GM19193 (cell line): ENCODE measurements around the gene LRP3.

ENCODE experiments used
- POLR2A ChIP-seq: IDR thresholded peaks from 4 replicates; pipeline ENCODE4 v1.6.1; 2011; ENCODE audit not compliant: insufficient read depth, insufficient read length; ENCODE audit errors: extremely low read depth

Gene LRP3

DNA sequence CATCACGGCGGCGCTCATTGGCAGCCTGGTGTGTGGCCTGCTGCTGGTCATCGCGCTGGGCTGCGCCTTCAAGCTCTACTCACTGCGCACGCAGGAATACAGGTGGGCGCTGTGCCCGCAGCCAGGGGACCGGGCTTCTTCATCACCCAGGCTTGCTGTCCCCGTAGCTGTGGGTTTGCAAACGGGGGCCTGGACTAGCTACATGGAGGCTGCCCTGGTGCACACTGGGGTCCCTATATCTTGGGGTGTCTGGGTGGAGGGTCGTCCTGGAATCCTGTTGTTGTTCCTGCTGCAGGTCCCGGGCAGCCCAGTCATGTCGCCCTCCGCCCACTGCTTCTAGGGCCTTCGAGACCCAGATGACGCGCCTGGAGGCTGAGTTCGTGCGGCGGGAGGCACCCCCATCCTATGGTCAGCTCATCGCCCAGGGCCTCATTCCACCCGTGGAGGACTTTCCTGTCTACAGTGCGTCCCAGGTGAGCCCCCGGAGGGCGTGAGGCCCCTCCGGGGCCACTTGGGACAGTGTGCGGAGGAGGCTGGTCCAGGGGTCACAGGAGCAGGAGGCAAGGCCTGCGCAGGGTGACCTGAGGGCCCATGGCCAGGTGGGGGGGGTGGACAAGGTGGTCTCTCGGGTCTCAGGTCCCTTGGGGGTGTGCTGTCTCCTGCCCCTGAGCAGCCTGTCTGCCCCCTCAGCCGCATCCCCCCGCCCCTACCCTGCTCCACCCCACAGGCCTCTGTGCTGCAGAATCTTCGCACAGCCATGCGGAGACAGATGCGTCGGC lies 12.3 kb downstream of the LRP3 start:
- no peak for TF ChIP-seq POLR2A

DNA sequence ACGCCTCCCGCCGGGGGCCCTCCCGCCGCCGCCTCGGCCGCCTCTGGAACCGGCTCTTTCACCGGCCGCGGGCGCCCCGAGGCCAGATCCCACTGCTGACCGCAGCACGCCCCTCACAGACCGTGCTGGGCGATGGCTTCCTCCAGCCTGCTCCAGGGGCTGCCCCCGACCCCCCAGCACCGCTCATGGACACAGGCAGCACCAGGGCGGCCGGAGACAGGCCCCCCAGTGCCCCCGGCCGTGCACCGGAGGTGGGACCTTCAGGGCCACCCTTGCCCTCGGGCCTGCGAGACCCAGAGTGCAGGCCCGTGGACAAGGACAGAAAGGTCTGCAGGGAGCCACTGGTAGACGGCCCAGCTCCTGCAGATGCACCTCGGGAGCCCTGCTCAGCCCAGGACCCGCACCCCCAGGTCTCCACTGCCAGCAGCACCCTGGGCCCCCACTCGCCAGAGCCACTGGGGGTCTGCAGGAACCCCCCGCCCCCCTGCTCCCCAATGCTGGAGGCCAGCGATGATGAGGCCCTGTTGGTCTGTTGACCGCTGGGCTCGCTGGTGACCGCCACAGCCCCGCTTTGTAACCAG lies 13.0 kb downstream of the LRP3 start:
- no peak for TF ChIP-seq POLR2A

DNA sequence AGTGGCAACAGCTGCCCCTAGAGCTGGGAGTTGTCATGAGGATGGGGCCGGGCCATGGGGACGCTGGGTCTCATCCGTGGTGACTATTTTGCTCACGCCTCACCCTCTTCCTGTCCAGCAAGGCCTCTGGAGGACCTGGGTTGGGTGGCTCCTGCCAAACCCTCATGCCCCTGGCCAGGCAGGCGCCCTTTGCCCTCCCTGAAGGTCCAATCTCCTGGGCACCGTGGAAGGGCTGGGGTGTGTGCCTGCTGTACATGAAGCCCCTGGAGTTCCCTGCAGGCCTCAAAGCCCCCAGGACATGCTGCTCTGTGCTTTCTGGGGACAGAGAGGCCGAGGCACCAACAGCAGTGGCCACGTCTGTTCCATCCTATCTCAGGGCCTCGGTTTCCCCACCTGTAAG lies 13.8 kb downstream of the LRP3 start:
- no peak for TF ChIP-seq POLR2A

DNA sequence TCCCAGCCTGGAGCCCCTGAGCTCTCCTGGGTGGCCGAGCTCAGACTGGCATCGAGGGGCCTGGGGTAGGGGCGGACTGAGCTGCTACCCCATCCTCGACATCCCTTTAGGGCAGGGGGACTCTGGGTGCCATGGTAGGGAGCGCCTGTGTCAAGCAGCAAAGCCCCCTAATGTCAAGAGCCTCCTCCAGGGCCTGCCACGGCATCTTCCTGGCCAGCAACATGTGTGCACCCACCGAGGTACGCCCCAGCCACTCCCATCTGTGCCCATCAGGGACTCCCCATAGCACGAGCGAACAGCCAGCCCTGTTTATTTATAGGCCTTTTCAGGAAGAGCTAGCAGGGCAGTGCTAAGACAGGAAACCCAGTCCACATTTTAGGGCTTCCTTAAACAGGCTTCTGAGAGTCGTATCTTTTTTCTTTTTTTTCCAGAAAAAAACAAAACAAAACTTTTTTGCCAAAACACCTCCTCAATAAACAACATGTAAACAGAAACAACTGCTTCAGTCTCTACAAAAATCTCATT lies 14.3 kb downstream of the LRP3 start:
- no peak for TF ChIP-seq POLR2A

DNA sequence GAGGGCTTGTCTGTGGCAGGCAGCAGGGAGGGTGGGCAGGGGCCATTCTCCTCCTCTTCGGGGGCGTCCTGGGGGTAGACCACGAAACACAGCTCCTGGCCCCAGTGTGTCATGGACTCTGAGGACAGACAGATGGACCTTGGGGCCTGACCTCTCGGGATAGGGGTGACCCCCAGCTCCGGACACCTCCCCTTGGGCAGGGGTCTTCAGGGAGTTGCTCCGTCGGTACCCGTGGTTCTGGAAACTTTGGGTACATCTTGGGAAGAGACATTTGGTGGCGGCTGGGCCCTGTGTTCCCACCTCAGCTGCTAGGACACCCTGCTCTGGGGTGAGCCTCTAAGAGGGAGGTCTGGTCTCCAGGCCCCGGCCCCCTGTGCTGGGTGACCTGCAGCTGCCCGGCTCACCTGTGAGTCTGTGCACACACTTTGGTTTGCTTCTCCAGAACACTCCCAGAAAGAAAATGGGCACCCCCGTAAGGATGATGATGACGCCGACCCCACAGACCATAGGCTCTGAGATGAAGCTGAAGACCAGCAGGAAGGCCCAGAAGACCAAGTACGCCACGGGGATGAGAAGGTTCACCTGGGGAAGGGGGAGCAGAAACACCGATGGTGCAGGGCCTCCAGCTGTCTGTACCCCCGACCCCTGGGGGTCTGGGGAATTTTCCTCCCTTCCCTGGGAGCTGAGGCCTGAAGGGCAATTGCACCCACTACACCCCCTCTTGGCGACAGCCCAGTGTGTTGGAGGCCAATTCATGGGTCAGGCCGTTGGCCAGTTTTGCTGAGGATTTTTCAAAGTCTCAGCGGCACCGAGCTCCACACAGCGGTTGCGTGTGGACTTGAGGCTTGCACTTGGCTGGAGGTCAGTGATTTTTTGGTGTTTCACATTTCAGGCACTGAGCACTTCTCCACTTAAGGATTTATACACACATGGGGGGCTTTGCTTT lies 15.0 kb downstream of the LRP3 start:
- TF ChIP-seq POLR2A = no peak

DNA sequence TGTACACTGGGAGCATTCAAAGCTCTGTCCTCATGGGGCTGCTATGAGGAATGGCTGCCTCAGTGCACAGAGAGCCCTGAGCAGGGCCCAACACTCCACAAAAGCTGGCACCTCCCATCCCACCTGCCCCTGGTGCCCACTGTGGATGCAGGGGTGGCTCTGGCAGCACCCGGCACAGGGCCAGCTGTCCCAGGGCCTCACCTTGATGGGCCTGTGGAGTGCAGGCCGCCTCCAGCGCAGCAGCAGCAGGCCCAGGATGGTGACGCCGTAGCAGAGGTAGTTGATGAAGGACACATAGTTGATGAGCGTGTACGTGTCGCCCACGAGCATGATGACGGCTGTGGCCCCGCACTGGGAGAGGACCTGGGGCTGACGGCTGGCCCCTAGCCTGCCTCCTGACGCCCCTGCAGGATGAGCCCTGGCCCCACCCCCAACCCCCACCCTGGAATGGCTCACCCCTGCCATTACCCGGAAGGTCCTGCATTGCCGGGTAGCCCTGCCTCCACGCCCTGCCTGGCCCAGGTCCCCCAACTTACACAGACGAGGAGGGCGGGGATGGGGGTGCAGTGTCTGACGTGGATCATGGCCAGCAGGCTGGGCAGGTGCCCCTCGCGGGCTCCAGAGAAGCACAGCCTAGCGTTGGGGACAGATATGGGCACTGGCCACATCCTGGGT lies 16.3 kb downstream of the LRP3 start:
- TF ChIP-seq POLR2A = no peak

DNA sequence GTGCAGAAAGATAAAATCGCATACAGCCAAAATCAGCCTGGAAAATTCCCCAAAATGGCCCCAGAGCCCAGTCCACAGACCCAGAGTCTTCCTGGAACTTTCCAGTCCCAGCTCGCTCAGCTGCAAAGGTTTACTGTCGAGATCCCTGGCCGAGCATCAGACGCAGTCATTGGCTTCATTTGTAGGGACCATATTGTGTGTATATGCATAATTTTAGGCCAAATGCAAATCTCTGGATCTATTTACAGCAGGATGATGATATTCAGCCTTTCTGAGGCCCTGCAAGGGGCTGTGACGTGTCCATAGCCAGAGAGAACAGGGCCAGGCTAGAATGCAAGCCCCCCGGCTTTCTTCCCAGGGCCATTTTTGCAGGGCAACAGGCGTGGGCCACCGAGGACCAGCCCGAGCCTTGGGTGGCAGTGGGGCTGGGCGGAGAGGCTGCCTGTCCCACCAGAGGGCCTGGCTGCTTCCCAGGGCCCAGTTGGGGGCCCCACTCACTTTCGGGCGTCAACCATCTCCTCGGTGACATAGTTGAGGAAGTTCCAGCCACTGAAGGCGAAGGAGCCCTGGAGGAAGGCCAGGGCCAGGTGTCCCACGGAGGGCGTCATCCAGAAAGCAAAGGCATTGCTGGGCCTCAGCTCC lies 17.8 kb downstream of the LRP3 start:
- TF ChIP-seq POLR2A = no peak

DNA sequence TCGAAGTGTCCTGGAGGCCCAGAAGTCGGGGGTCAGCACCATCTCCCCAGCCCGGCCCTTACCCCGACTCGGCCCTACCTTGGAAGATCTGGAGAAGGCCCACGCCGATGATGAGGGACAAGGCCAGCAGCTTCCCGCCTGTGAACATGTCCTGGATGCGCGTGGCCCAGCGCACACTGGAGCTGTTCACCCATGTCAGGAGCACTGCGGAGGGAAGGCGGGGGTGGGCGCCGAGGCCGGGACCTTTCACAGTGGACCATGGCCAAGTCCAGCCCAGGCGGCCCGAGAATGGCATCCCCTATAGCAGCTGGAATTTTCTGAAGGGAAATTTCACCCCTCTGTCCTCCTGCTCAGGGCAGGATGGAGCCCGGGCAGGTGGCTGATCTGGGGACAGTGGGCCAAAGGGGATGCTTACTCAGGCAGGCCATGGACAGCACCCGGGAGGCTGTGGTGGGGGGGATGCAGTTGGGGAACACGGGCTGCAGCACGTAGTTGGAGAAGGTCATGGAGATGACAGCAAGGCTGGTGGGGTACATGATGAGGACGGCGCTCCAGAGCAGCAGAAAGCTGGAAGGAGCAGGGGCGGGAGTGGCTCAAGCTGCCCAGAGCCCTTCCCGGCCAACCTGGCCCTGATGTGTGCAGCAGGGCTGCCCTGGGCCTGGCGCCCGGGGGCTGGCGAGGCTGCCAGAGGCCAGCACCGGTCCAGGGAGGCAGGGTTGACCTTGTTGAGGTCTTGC lies 18.5 kb downstream of the LRP3 start:
- no peak for TF ChIP-seq POLR2A

DNA sequence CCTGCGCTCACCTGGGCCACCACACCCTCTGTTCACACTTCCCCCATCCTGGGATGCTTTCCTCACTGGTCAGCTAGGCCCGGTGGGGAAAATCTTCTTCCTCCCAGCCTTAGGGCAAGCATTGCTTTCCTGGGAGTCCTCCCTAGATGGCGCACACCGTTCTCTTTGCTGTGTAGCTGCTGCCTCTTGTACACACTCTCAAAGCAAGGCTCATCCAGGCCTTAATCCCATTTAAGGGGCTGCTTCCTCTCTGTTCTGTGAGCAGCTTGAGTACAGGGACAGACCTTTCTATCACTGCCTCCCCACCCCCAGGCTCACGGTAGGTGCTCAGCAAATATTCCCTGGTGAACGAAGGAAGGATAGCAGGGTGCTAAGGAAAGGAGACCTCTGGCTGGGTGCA lies 20.5 kb downstream of the LRP3 start:
- no peak for TF ChIP-seq POLR2A

DNA sequence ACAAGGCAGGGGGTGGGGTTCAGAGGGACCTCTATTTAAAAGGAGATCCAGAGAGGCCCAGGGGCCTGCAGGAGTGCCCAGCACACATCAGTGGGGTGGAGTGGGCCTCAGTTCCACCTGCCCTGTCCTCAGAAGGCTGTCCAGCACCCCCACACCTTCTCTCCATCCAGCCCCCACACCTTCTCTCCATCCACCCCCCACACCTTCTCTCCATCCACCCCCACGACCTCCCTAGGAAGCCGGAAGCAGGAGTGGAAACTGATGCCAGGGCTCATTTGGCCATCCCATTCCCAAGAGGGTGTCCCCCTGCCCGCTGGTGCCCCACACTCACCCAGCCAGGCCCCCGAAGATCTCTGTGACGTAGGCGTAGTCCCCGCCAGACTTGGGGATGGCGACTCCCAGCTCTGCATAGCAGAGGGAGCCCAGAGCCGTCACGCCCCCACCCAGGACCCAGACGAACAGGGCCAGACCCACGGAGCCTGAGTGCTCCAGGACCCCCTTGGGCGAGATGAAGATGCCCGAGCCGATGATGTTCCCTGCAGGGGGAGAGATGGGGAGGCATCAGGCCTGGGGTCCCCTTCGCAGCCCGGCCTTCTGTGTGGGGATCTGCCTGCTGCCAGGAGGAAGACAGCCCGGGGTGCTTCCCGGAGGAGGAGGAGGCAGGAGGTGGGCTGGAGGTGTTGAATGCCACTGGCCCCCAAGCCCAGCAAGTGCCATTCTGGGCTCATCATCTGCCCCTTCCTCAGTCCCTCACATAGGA lies 21.5 kb downstream of the LRP3 start:
- no peak for TF ChIP-seq POLR2A

DNA sequence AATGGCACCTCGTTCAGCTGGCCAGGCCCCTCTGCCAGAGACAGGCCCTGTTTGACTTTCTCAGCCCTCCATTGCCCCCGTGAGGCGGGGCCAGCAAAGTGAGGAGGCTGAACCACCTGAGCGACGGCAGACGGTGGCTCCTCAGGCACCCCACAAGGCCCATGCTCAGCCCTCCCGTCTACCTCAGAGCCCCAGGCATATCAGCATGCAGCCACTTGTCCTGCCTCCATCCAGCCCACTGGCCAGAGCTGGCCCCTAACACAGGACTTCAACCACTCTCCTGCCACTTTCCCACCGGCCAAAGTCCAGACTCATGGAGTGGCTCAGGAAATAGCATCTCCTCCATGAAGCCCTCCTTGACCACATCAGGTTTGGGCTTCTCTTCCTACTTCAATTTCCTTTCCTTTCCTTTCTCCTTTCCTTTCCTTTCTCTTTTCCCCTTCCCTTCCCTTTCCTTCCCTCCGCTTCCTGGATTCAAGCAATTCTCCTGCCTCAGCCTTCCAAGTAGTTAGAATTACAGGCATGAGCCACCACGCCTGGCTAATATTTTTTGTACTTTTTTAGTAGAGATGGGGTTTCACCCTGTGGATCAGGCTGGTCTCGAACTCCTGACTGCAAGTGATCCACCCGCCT lies 22.2 kb downstream of the LRP3 start:
- TF ChIP-seq POLR2A = no peak

DNA sequence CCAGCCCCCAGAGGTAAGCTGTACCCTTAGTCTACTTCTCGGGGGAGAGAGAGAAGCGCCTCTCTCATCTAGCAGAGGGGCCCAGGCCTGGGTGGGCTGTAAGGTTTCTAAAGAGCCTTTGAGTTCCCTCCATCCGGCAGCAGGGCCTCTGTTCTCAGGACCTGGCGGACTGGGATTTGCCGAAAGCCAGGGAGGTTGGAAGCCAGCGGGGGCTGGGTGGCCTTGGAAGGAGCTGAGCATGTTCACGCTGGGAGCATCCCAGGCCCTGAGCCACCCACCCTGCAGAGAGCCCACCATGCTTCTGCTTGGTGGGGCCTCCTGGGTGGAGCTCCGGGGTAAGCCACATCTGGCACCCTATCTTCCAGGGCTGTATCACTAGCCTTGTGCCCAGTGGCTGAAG lies 23.8 kb downstream of the LRP3 start:
- no peak for TF ChIP-seq POLR2A
